HepG2 (cell line): ENCODE data around the gene L1CAM. TPM values are rescaled to one million over a fixed set of nuclear protein-coding genes. Genes with fewer than 3 reads are reported as not detected.

Experiments used
- AGO2 ChIP-seq: fragments of 200-400 bp; formaldehyde crosslinking; optimal IDR thresholded peaks from 2 replicates; pipeline ENCODE3; 2017; ENCODE audit warnings: mild to moderate bottlenecking, low read depth, low read length, moderate library complexity
- CCDC6 ChIP-seq: sonication (generic); formaldehyde crosslinking; IDR thresholded peaks from 2 replicates; pipeline ENCODE4 v1.8.1; 2022; ENCODE audit warnings: mild to moderate bottlenecking, missing genetic modification reagents, moderate library complexity
- CENPBD1 ChIP-seq: sonication (generic); formaldehyde crosslinking; IDR thresholded peaks from 2 replicates; pipeline ENCODE4 v1.8.0; 2022; ENCODE audit warnings: missing genetic modification reagents, low read depth, mild to moderate bottlenecking, borderline replicate concordance
- CTCF ChIP-seq: sonication (generic); formaldehyde crosslinking; IDR thresholded peaks from 2 replicates; pipeline ENCODE4 v1.5.0; 2020; ENCODE audit warnings: mild to moderate bottlenecking, missing genetic modification reagents, moderate library complexity
- E2F1 ChIP-seq: sonication (generic); formaldehyde crosslinking; IDR thresholded peaks from 2 replicates; pipeline ENCODE4 v1.5.0; 2020; ENCODE audit warnings: missing genetic modification reagents
- HNF1B ChIP-seq: sonication (generic); formaldehyde crosslinking; IDR thresholded peaks from 2 replicates; pipeline ENCODE4 v1.5.1; 2020; ENCODE audit warnings: mild to moderate bottlenecking, moderate library complexity, missing genetic modification reagents
- MED1 ChIP-seq: sonication (generic); formaldehyde crosslinking; IDR thresholded peaks from 2 replicates; pipeline ENCODE4 v1.4.0; 2020; ENCODE audit warnings: missing genetic modification reagents
- MED8 ChIP-seq: sonication (generic); formaldehyde crosslinking; IDR thresholded peaks from 2 replicates; pipeline ENCODE4 v1.8.1; 2023; ENCODE audit warnings: mild to moderate bottlenecking, missing genetic modification reagents; ENCODE audit not compliant: insufficient replicate concordance
- NKX3-1 ChIP-seq: sonication (generic); formaldehyde crosslinking; IDR thresholded peaks from 2 replicates; pipeline ENCODE4 v1.5.0; 2020; ENCODE audit warnings: missing genetic modification reagents
- TCF7 ChIP-seq: sonication (generic); IDR thresholded peaks from 2 replicates; pipeline ENCODE4 v1.6.1; 2016; ENCODE audit warnings: antibody characterized with exemption, low read depth
- TFDP1 ChIP-seq: IDR thresholded peaks from 2 replicates; pipeline ENCODE4 v1.6.1; 2016; ENCODE audit warnings: missing compliant biosample characterization, missing genetic modification reagents, borderline replicate concordance
- TMF1 ChIP-seq: sonication (generic); formaldehyde crosslinking; IDR thresholded peaks from 2 replicates; pipeline ENCODE4 v1.8.1; 2022; ENCODE audit warnings: low read depth, missing genetic modification reagents
- TP53 ChIP-seq: sonication (generic); formaldehyde crosslinking; conservative IDR thresholded peaks from 2 replicates; pipeline ENCODE4 v1.4.0; 2020; ENCODE audit warnings: missing genetic modification reagents
- ZBED4 ChIP-seq: sonication (generic); formaldehyde crosslinking; IDR thresholded peaks from 2 replicates; pipeline ENCODE4 v1.4.0; 2020; ENCODE audit warnings: missing genetic modification reagents, borderline replicate concordance
- ZC3H13 ChIP-seq: sonication (generic); formaldehyde crosslinking; IDR thresholded peaks from 2 replicates; pipeline ENCODE4 v1.8.1; 2023; ENCODE audit warnings: mild to moderate bottlenecking, missing genetic modification reagents, moderate library complexity
- ZFY ChIP-seq: sonication (generic); formaldehyde crosslinking; IDR thresholded peaks from 2 replicates; pipeline ENCODE4 v1.4.0; 2020; ENCODE audit warnings: missing genetic modification reagents
- ZNF614 ChIP-seq: IDR thresholded peaks from 2 replicates; pipeline ENCODE4 v1.6.1; 2018; ENCODE audit warnings: missing biosample characterization, missing genetic modification reagents, inconsistent platforms, borderline replicate concordance
- ZNF777 ChIP-seq: sonication (generic); formaldehyde crosslinking; IDR thresholded peaks from 2 replicates; pipeline ENCODE4 v1.4.0; 2020; ENCODE audit warnings: missing genetic modification reagents
- polyA plus RNA-seq, 8 experiments: library from polyadenylated mRNA; depleted of rRNA in 3 of 8; stranded (reverse) in 7 of 8; unstranded in 1 of 8; fragments of >200 nt; fragmentation: Illumina TruSeq in 4 of 8; extraction: Trizol in 4 of 8; gene quantifications; 2 replicates each; pipeline versions ENCODE4 v1.2.1 to v1.2.3, GENCODE V29; 2011 to 2016; ENCODE audit warnings: low read depth in 4 of 8, missing spikeins in 1 of 8, mixed read lengths in 1 of 8; ENCODE audit not compliant: insufficient read depth in 1 of 8
- total RNA-seq, 5 experiments: library from RNA; depleted of rRNA; stranded (reverse); fragments of >200 nt; fragmentation: Illumina TruSeq; extraction: Trizol; gene quantifications; 2 replicates each; pipeline ENCODE4 v1.2.3, GENCODE V29; 2016; ENCODE audit warnings: low read depth in 1 of 5

The L1CAM gene
- total and polyA plus RNA-seq, 2 of the 13 experiments (the other 11 are each of a cell fraction or from before 2014, with no cell fraction given): 1.4 to 2.0 TPM

- TF ChIP-seq CENPBD1 (CRISPR knock-in tag): no peak
- TF ChIP-seq ZBED4: no peak
- peak; percentile 53; the same call in 1 of the 2 replicates for TF ChIP-seq ZNF777
- no peak for TF ChIP-seq MED8 (CRISPR knock-in tag)
- peak; percentile 74; the same call in 1 of the 2 replicates for TF ChIP-seq ZC3H13 (CRISPR knock-in tag)
- peak; percentile 85 for TF ChIP-seq E2F1 (CRISPR knock-in tag)
- TF ChIP-seq TFDP1 (CRISPR knock-in tag): peak; percentile 66; the same call in 1 of the 2 replicates
- TF ChIP-seq TCF7: no peak
- TF ChIP-seq MED1: peak; percentile 46; the same call in 1 of the 2 replicates
- peak; percentile 84 for TF ChIP-seq AGO2
- TF ChIP-seq ZFY (CRISPR knock-in tag): peak; percentile 76
- no peak for TF ChIP-seq TP53
- peak; percentile 37; the same call in 1 of the 2 replicates for TF ChIP-seq HNF1B (CRISPR knock-in tag)
- TF ChIP-seq CCDC6 (CRISPR knock-in tag): 0 out of 2 replicates have a peak, but pooled peaks have one; percentile 32
- 0 out of 2 replicates have a peak, but pooled peaks have one; percentile 6 for TF ChIP-seq NKX3-1 (CRISPR knock-in tag)
- 0 out of 2 replicates have a peak, but pooled peaks have one; percentile 11 for TF ChIP-seq ZNF614 (CRISPR knock-in tag)
- TF ChIP-seq CTCF (CRISPR knock-in tag): peak; percentile 31; the same call in 1 of the 2 replicates
- 0 out of 2 replicates have a peak, but pooled peaks have one; percentile 38 for TF ChIP-seq TMF1 (CRISPR knock-in tag)
Observed at GRCh38 chrX:153927922-153928760, 42.2 kb upstream of the L1CAM start (continued).
